ENCODE data around the gene KLHDC7A. TPM values are rescaled to one million over a fixed set of nuclear protein-coding genes. Genes with fewer than 3 reads are reported as not detected.

The KLHDC7A gene
- total RNA-seq, 1 experiment from 2014 or later, result not detected

DNA sequence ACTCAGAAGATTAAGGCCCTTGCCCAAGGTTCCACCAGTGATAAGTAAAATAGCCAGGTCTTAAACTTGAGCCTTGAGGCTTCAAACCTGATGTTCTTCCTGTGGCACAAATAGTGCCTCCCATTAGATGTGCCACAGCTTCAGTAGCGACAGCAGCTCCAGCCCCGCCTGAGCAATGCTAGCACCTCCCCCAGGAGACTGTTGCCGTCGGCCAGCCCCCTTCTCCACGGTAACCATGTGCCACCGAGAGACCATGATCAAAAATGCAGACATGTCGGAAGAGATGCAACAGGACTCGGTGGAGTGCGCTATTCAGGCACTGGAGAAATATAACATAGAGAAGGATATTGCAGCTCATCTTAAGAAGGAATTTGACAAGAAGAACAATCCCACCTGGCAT lies 32.2 kb downstream of the KLHDC7A start:
- Histone ChIP-seq H3K27ac (ENCODE audit: low read length) (no peak overlapping the region), H3K9ac (ENCODE audit: low read length) (no peak overlapping the region), H4K20me1 (ENCODE audit: low read length) (no peaks in the 10 kb centered on the region), H3K79me2 (ENCODE audit: low read length) (no peaks in the 10 kb centered on the region), H3K4me2 (ENCODE audit: low read length) (no peak overlapping the region), H3K4me1 (ENCODE audit: insufficient read depth, low read length) (no peaks in the 10 kb centered on the region), H2AFZ (ENCODE audit: low read length) (no peak overlapping the region), H3F3A (ENCODE audit: low read length, unreplicated experiment) (no peaks in the 10 kb centered on the region), H3K36me3 (ENCODE audit: low read depth, low read length) (no peaks in the 10 kb centered on the region), H3K9me3 (ENCODE audit: low read length) (peaks cover 4% of the 10 kb centered on the region; the same call in 1 of the 2 replicates), H3K9me2 (replicated peaks; ENCODE audit: low read length) (no peaks in the 10 kb centered on the region), H3K4me3 (ENCODE audit: low read length) (no peak overlapping the region), H3K27me3 (ENCODE audit: low read length) (peaks cover 24% of the 10 kb centered on the region)
- TF ChIP-seq EZH2phosphoT487 (IDR thresholded peaks at IDR 0.05; ENCODE audit: borderline replicate concordance, low read length) (no peak), EZH2 (IDR thresholded peaks at IDR 0.05; ENCODE audit: low read length, unreplicated experiment) (no peak), CTCF (conservative IDR thresholded peaks at IDR 0.05; ENCODE audit: low read depth, low read length) (no peak)
- ATAC-seq, result no peak
- ChIA-PET POLR2A (ENCODE audit: unreplicated experiment) (no interaction called here), CTCF (no interaction called here)
- BruUV-seq (replicated peaks), result no TSS peak
- DNase-seq, result no peak
- intact Hi-C loops (cut with micrococcal nuclease), result no loop called here

DNA sequence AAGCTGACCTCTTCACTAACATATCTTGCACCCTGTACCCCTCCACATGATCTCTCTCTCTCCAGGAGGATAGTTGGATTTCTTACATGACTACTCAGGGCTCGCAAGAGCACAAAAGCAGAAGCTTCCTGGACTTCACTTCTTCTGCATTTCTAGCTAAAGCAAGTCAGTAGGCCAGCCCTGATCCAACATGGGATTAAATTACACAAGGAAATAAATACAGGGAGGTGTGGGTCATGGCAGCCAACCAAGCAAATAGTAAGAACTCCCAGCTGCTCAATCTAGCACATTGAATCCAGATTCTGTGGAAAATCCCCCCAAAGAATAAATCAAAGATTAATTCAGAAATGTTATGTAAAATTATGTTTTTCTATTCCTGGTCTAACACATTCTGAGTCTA lies 33.3 kb downstream of the KLHDC7A start:
- BruUV-seq (replicated peaks), result no TSS peak
- Histone ChIP-seq H4K20me1 (ENCODE audit: low read length) (no peaks in the 10 kb centered on the region), H3K27me3 (ENCODE audit: low read length) (peaks cover 24% of the 10 kb centered on the region), H3K27ac (ENCODE audit: low read length) (no peak overlapping the region), H3K36me3 (ENCODE audit: low read depth, low read length) (no peaks in the 10 kb centered on the region), H2AFZ (ENCODE audit: low read length) (no peak overlapping the region), H3K9me3 (ENCODE audit: low read length) (peaks cover 7% of the 10 kb centered on the region; the same call in 1 of the 2 replicates), H3F3A (ENCODE audit: low read length, unreplicated experiment) (no peaks in the 10 kb centered on the region), H3K4me2 (ENCODE audit: low read length) (no peak overlapping the region), H3K9ac (ENCODE audit: low read length) (no peak overlapping the region), H3K4me1 (ENCODE audit: insufficient read depth, low read length) (no peaks in the 10 kb centered on the region), H3K9me2 (replicated peaks; ENCODE audit: low read length) (no peaks in the 10 kb centered on the region), H3K79me2 (ENCODE audit: low read length) (no peaks in the 10 kb centered on the region), H3K4me3 (ENCODE audit: low read length) (no peak overlapping the region)
- CTCF ChIA-PET, result no interaction called here
- POLR2A ChIA-PET (ENCODE audit: unreplicated experiment), result no interaction called here
- intact Hi-C loops (cut with micrococcal nuclease), result no loop called here
- no peak for TF ChIP-seq EZH2phosphoT487 (IDR thresholded peaks at IDR 0.05; ENCODE audit: borderline replicate concordance, low read length)
- TF ChIP-seq CTCF (conservative IDR thresholded peaks at IDR 0.05; ENCODE audit: low read depth, low read length), result no peak
- no peak for TF ChIP-seq EZH2 (IDR thresholded peaks at IDR 0.05; ENCODE audit: low read length, unreplicated experiment)
- DNase-seq (no peak), ATAC-seq (no peak)

DNA sequence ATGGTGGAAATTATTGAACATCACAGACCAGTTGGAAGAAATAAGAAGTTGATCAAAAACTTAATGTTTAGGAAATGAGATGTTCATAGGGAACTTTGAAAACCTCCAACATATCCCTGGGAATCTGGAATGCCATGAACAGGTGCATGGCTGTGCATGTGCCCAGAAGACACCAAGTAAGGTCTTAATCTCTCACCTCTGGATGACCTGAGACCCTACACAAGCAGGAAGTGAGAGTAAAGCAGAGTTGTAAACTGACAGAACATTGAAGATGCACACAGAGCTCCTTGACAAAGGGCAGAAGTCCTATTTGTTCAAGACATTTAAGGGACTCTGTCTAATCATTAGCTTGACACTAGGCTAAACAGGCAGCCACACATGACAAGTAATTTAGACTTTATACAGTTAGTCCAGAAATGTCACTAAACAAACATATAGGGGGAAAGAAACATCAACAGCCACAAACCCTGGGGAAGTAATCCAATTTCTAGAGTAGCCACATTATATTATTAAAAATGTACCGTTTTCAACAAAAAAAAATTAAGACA lies 34.5 kb downstream of the KLHDC7A start:
- ATAC-seq, result no peak
- no TSS peak for BruUV-seq (replicated peaks)

More for the DNA sequence above, 34.5 kb downstream of the KLHDC7A start:
- intact Hi-C loops (cut with micrococcal nuclease), result no loop called here
- Histone ChIP-seq H2AFZ (ENCODE audit: low read length) (no peak overlapping the region), H3K4me1 (ENCODE audit: insufficient read depth, low read length) (no peaks in the 10 kb centered on the region), H3K4me3 (ENCODE audit: low read length) (no peak overlapping the region), H3K4me2 (ENCODE audit: low read length) (no peak overlapping the region), H3K27me3 (ENCODE audit: low read length) (peaks cover 17% of the 10 kb centered on the region), H3F3A (ENCODE audit: low read length, unreplicated experiment) (no peaks in the 10 kb centered on the region), H3K79me2 (ENCODE audit: low read length) (no peaks in the 10 kb centered on the region), H4K20me1 (ENCODE audit: low read length) (no peaks in the 10 kb centered on the region), H3K9me3 (ENCODE audit: low read length) (peaks cover 8% of the 10 kb centered on the region; the same call in 1 of the 2 replicates), H3K9me2 (replicated peaks; ENCODE audit: low read length) (no peaks in the 10 kb centered on the region), H3K9ac (ENCODE audit: low read length) (no peak overlapping the region), H3K27ac (ENCODE audit: low read length) (no peak overlapping the region), H3K36me3 (ENCODE audit: low read depth, low read length) (no peaks in the 10 kb centered on the region)
- DNase-seq, result no peak
- ChIA-PET CTCF (no interaction called here), POLR2A (ENCODE audit: unreplicated experiment) (no interaction called here)
- TF ChIP-seq CTCF (conservative IDR thresholded peaks at IDR 0.05; ENCODE audit: low read depth, low read length) (no peak), EZH2phosphoT487 (IDR thresholded peaks at IDR 0.05; ENCODE audit: borderline replicate concordance, low read length) (no peak), EZH2 (IDR thresholded peaks at IDR 0.05; ENCODE audit: low read length, unreplicated experiment) (no peak)

All from PC-3 (cell line).